ENCODE data around the gene PLXNA1.

GRCh38 chr3:126970101-126970500, 12.8 kb upstream of the PLXNA1 start:
- no peak for TF ChIP-seq CTCF (IDR thresholded peaks at IDR 0.05)
- TF ChIP-seq POLR2A (IDR thresholded peaks at IDR 0.05): no peak

All from ovary (tissue), 3 donors.